ENCODE data around the gene CHEK2. TPM values are rescaled to one million over a fixed set of nuclear protein-coding genes. Genes with fewer than 3 reads are reported as not detected.

The CHEK2 gene
- total and polyA plus RNA-seq, 2 experiments from 2014 or later, result 12.2 to 21.8 TPM

- H3K36me3 ChIP-seq (ENCODE audit: low read depth), result peaks cover 4% of the 10 kb centered on the region; the same call in 1 of the 2 replicates
- no peak overlapping the region for H3K27ac ChIP-seq
- in situ Hi-C loops (cut with MboI), result no loop called here
- WGBS, 2 experiments (ENCODE audit: low coverage in 1 of 2, low lambda C conversion rate in 2 of 2, missing lambda C conversion rate in 2 of 2), result 96% methylated on average over 7 of the region's 7 CpGs
- TF ChIP-seq EZH2 (IDR thresholded peaks at IDR 0.05; ENCODE audit: insufficient read depth, poor library complexity, severe bottlenecking) (no peak), EZH2phosphoT487 (IDR thresholded peaks at IDR 0.05; ENCODE audit: insufficient read depth, low read depth) (no peak)
- no peak overlapping the region for H3K9ac ChIP-seq
- no peaks in the 10 kb centered on the region for H3K9me3 ChIP-seq (ENCODE audit: low read depth)
- 0 out of 2 replicates have a peak, but pooled peaks cover 3% of the 10 kb centered on the region for H3K9me2 ChIP-seq (ENCODE audit: insufficient read depth)
- no peak overlapping the region for H3K4me3 ChIP-seq
- H3F3A ChIP-seq (ENCODE audit: insufficient read depth), result peaks cover 37% of the 10 kb centered on the region
- DNase-seq, result no peak
- no peak overlapping the region for H2AFZ ChIP-seq
- no peaks in the 10 kb centered on the region for H3K79me2 ChIP-seq (ENCODE audit: insufficient read depth)
- H4K20me1 ChIP-seq (ENCODE audit: insufficient read depth), result no peaks in the 10 kb centered on the region
- no peaks in the 10 kb centered on the region for H3K27me3 ChIP-seq (replicated peaks; ENCODE audit: insufficient read depth)
- peaks cover 23% of the 10 kb centered on the region for H3K4me1 ChIP-seq (ENCODE audit: insufficient read depth)
- H3K4me2 ChIP-seq (ENCODE audit: unreplicated experiment), result no peak overlapping the region
Measured at GRCh38 chr22:28715611-28716010, 26.0 kb downstream of the CHEK2 start.

DNA sequence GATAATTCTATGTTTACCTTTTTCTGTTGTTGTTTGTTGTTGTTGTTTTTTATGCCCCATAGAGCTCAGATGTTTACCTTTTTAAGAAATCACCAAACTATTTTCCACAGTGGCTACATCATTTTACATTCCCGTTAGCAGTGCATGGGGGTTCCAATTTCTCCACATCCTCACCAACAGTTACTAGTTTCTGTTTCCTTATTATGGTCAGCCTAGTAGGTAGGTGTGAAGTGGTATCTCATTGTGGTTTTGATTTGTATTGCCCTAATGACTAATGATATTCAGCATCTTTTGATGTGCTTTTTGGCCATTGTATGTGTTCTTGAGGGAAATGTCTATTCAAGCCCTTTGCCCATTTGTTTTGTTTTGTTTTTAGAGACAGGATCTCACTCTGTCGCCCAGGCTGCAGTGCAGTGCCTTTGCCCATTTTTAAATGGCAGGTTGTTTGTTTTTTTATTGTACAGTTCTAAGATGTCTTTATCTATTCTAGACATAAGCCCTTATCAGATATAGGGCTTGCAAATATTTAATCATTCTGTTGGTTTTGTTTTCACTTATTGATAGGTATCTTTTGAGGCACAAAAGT, 27.5 kb downstream of the CHEK2 start:
- Histone ChIP-seq H3K4me1 (ENCODE audit: insufficient read depth) (peaks cover 38% of the 10 kb centered on the region), H3K9me2 (ENCODE audit: insufficient read depth) (0 out of 2 replicates have a peak, but pooled peaks cover 3% of the 10 kb centered on the region), H3K79me2 (ENCODE audit: insufficient read depth) (no peaks in the 10 kb centered on the region), H3K4me3 (no peak overlapping the region), H2AFZ (no peak overlapping the region), H3K9me3 (ENCODE audit: low read depth) (no peaks in the 10 kb centered on the region), H3K27ac (no peak overlapping the region), H3K9ac (no peak overlapping the region), H4K20me1 (ENCODE audit: insufficient read depth) (no peaks in the 10 kb centered on the region), H3K27me3 (replicated peaks; ENCODE audit: insufficient read depth) (no peaks in the 10 kb centered on the region), H3K36me3 (ENCODE audit: low read depth) (0 out of 2 replicates have a peak, but pooled peaks cover 2% of the 10 kb centered on the region), H3K4me2 (ENCODE audit: unreplicated experiment) (no peak overlapping the region), H3F3A (ENCODE audit: insufficient read depth) (peaks cover 51% of the 10 kb centered on the region)
- no peak for DNase-seq
- 98 to 100% methylated on average over 2 of the region's 2 CpGs for WGBS, 2 experiments (ENCODE audit: low coverage in 1 of 2, low lambda C conversion rate in 2 of 2, missing lambda C conversion rate in 2 of 2)
- TF ChIP-seq EZH2 (IDR thresholded peaks at IDR 0.05; ENCODE audit: insufficient read depth, poor library complexity, severe bottlenecking), result no peak
- TF ChIP-seq EZH2phosphoT487 (IDR thresholded peaks at IDR 0.05; ENCODE audit: insufficient read depth, low read depth), result no peak
- in situ Hi-C loops (cut with MboI), result no loop called here

- Histone ChIP-seq H3K4me2 (ENCODE audit: unreplicated experiment) (peak overlapping the region; percentile 84), H3K9me2 (ENCODE audit: insufficient read depth) (0 out of 2 replicates have a peak, but pooled peaks cover 3% of the 10 kb centered on the region), H3K4me1 (ENCODE audit: insufficient read depth) (peaks cover 39% of the 10 kb centered on the region), H3K79me2 (ENCODE audit: insufficient read depth) (no peaks in the 10 kb centered on the region), H3K36me3 (ENCODE audit: low read depth) (0 out of 2 replicates have a peak, but pooled peaks cover 3% of the 10 kb centered on the region), H3F3A (ENCODE audit: insufficient read depth) (peaks cover 54% of the 10 kb centered on the region), H3K27me3 (replicated peaks; ENCODE audit: insufficient read depth) (no peaks in the 10 kb centered on the region), H2AFZ (peak overlapping the region; percentile 68), H3K9me3 (ENCODE audit: low read depth) (no peaks in the 10 kb centered on the region), H3K4me3 (peak overlapping the region; percentile 59), H4K20me1 (ENCODE audit: insufficient read depth) (no peaks in the 10 kb centered on the region), H3K27ac (peak overlapping the region; percentile 87), H3K9ac (peak overlapping the region; percentile 69)
- no peak for TF ChIP-seq EZH2 (IDR thresholded peaks at IDR 0.05; ENCODE audit: insufficient read depth, poor library complexity, severe bottlenecking)
- peak; percentile 94 for TF ChIP-seq EZH2phosphoT487 (IDR thresholded peaks at IDR 0.05; ENCODE audit: insufficient read depth, low read depth)
- 0 to 1% methylated on average over 6 of the region's 6 CpGs for WGBS, 2 experiments (ENCODE audit: low coverage in 1 of 2, low lambda C conversion rate in 2 of 2, missing lambda C conversion rate in 2 of 2)
- in situ Hi-C loops (cut with MboI), result no loop called here
- DNase-seq, result peak; percentile 95
Measured at GRCh38 chr22:28711820-28712777, 29.5 kb downstream of the CHEK2 start.

DNA sequence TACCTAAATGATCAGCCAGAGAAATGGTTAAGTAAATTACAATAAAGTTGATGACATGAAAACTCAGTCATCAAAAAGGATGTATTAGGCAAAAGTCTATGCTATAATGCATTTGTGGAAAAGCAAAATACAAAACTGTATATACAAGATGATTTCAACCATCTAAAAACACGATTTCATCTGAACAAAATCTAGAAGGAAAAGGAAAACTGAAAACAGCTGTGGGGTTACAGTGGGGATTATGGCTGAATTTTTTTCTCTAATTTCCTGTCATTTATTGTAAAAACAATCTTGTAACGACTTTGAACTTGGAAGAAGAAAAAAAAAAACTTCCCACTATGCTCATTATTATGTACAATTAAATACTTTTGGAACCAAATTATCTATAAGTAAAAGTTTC, 30.3 kb downstream of the CHEK2 start:
- Histone ChIP-seq H3K36me3 (ENCODE audit: low read depth) (0 out of 2 replicates have a peak, but pooled peaks cover 3% of the 10 kb centered on the region), H2AFZ (peak overlapping the region; percentile 68), H3F3A (ENCODE audit: insufficient read depth) (peaks cover 54% of the 10 kb centered on the region), H3K9ac (peak overlapping the region; percentile 69), H3K79me2 (ENCODE audit: insufficient read depth) (no peaks in the 10 kb centered on the region), H3K4me2 (ENCODE audit: unreplicated experiment) (peak overlapping the region; percentile 84), H3K27ac (peak overlapping the region; percentile 87), H3K27me3 (replicated peaks; ENCODE audit: insufficient read depth) (no peaks in the 10 kb centered on the region), H3K4me3 (peak overlapping the region; percentile 59), H4K20me1 (ENCODE audit: insufficient read depth) (no peaks in the 10 kb centered on the region), H3K9me3 (ENCODE audit: low read depth) (no peaks in the 10 kb centered on the region), H3K4me1 (ENCODE audit: insufficient read depth) (peaks cover 39% of the 10 kb centered on the region), H3K9me2 (ENCODE audit: insufficient read depth) (0 out of 2 replicates have a peak, but pooled peaks cover 3% of the 10 kb centered on the region)
- 2 to 4% methylated on average over 2 of the region's 2 CpGs for WGBS, 2 experiments (ENCODE audit: low coverage in 1 of 2, low lambda C conversion rate in 2 of 2, missing lambda C conversion rate in 2 of 2)
- in situ Hi-C loops (cut with MboI), result no loop called here
- DNase-seq, result peak; percentile 2
- no peak for TF ChIP-seq EZH2phosphoT487 (IDR thresholded peaks at IDR 0.05; ENCODE audit: insufficient read depth, low read depth)
- no peak for TF ChIP-seq EZH2 (IDR thresholded peaks at IDR 0.05; ENCODE audit: insufficient read depth, poor library complexity, severe bottlenecking)

Data from GM23248 (cell line).